HepG2 (cell line): ENCODE measurements around the gene HOXC10. TPM values are rescaled to one million over a fixed set of nuclear protein-coding genes. Genes with fewer than 3 reads are reported as not detected.

Experiments
- ARID2 ChIP-seq: sonication (generic); formaldehyde crosslinking; IDR thresholded peaks from 2 replicates; pipeline ENCODE4 v1.8.1; 2022; ENCODE audit warnings: mild to moderate bottlenecking, missing genetic modification reagents, borderline replicate concordance
- ATRX ChIP-seq: sonication (generic); formaldehyde crosslinking; IDR thresholded peaks from 2 replicates; pipeline ENCODE4 v1.4.0; 2020; ENCODE audit warnings: missing genetic modification reagents, borderline replicate concordance
- CBX1 ChIP-seq: IDR thresholded peaks from one replicate; pipeline ENCODE4 v1.6.1; 2016; ENCODE audit warnings: antibody characterized with exemption, low read depth
- CTCF ChIP-seq: sonication (generic); formaldehyde crosslinking; IDR thresholded peaks from 2 replicates; pipeline ENCODE4 v1.5.0; 2020; ENCODE audit warnings: mild to moderate bottlenecking, missing genetic modification reagents, moderate library complexity
- GFI1 ChIP-seq: sonication (generic); formaldehyde crosslinking; IDR thresholded peaks from 2 replicates; pipeline ENCODE4 v1.5.0; 2020; ENCODE audit warnings: missing genetic modification reagents, mild to moderate bottlenecking, borderline replicate concordance
- HNRNPL ChIP-seq: fragments of 200-400 bp; formaldehyde crosslinking; IDR thresholded peaks from 2 replicates; pipeline ENCODE4 v1.6.1; 2017; ENCODE audit warnings: mild to moderate bottlenecking, low read depth, low read length
- MAZ ChIP-seq, 2 experiments: sonication (generic) in 1 of 2; formaldehyde crosslinking in 1 of 2; IDR thresholded peaks; 2 replicates each; pipeline versions ENCODE4 v1.5.0 to v1.6.1; 2012 to 2020; ENCODE audit warnings: low read depth in 2 of 2, mild to moderate bottlenecking in 2 of 2, borderline replicate concordance in 1 of 2, improper control_type of control experiment in 1 of 2, low read length in 1 of 2, missing genetic modification reagents in 1 of 2, moderate library complexity in 1 of 2
- MYNN ChIP-seq: sonication (generic); formaldehyde crosslinking; IDR thresholded peaks from 2 replicates; pipeline ENCODE4 v1.4.0; 2020; ENCODE audit warnings: mild to moderate bottlenecking, low read depth, missing genetic modification reagents
- NR3C1 ChIP-seq: sonication (generic); formaldehyde crosslinking; IDR thresholded peaks from 2 replicates; pipeline ENCODE4 v1.4.0; 2020; ENCODE audit warnings: missing genetic modification reagents
- RCOR2 ChIP-seq: IDR thresholded peaks from 2 replicates; pipeline ENCODE4 v1.6.1; 2016; ENCODE audit warnings: missing biosample characterization, missing genetic modification reagents
- SP4 ChIP-seq: sonication (generic); formaldehyde crosslinking; IDR thresholded peaks from 2 replicates; pipeline ENCODE4 v1.8.1; 2023; ENCODE audit warnings: mild to moderate bottlenecking, missing genetic modification reagents
- TBX2 ChIP-seq: sonication (generic); formaldehyde crosslinking; IDR thresholded peaks from 2 replicates; pipeline ENCODE4 v1.5.0; 2020; ENCODE audit warnings: missing genetic modification reagents, mild to moderate bottlenecking, borderline replicate concordance
- ZIK1 ChIP-seq: sonication (generic); formaldehyde crosslinking; IDR thresholded peaks from 2 replicates; pipeline ENCODE4 v1.5.0; 2020; ENCODE audit warnings: mild to moderate bottlenecking, low read depth, missing genetic modification reagents, borderline replicate concordance
- ZNF264 ChIP-seq: sonication (generic); formaldehyde crosslinking; IDR thresholded peaks from 2 replicates; pipeline ENCODE4 v1.4.0; 2020; ENCODE audit warnings: missing genetic modification reagents
- ZNF350 ChIP-seq: sonication (generic); formaldehyde crosslinking; IDR thresholded peaks from 2 replicates; pipeline ENCODE4 v1.4.0; 2020; ENCODE audit warnings: mild to moderate bottlenecking, low read depth, missing genetic modification reagents, borderline replicate concordance
- polyA plus RNA-seq, 8 experiments: library from polyadenylated mRNA; depleted of rRNA in 3 of 8; stranded (reverse) in 7 of 8; unstranded in 1 of 8; fragments of >200 nt; fragmentation: Illumina TruSeq in 4 of 8; extraction: Trizol in 4 of 8; gene quantifications; 2 replicates each; pipeline versions ENCODE4 v1.2.1 to v1.2.3, GENCODE V29; 2011 to 2016; ENCODE audit warnings: low read depth in 4 of 8, missing spikeins in 1 of 8, mixed read lengths in 1 of 8; ENCODE audit not compliant: insufficient read depth in 1 of 8
- total RNA-seq, 5 experiments: library from RNA; depleted of rRNA; stranded (reverse); fragments of >200 nt; fragmentation: Illumina TruSeq; extraction: Trizol; gene quantifications; 2 replicates each; pipeline ENCODE4 v1.2.3, GENCODE V29; 2016; ENCODE audit warnings: low read depth in 1 of 5
- TF ChIP-seq, protein P1 (sequence below): sonication (generic); formaldehyde crosslinking; IDR thresholded peaks from 2 replicates; pipeline ENCODE4 v1.5.0; 2020; ENCODE audit warnings: missing genetic modification reagents
- TF ChIP-seq, protein P2 (sequence below): sonication (generic); formaldehyde crosslinking; IDR thresholded peaks from 2 replicates; pipeline ENCODE4 v1.4.0; 2020; ENCODE audit warnings: missing genetic modification reagents
- TF ChIP-seq, protein P3 (sequence below): IDR thresholded peaks from 2 replicates; pipeline ENCODE4 v1.4.0; 2020; ENCODE audit warnings: mild to moderate bottlenecking, missing genetic modification reagents
- TF ChIP-seq, protein P4 (sequence below): sonication (generic); formaldehyde crosslinking; IDR thresholded peaks from 2 replicates; pipeline ENCODE4 v1.4.0; 2020; ENCODE audit warnings: mild to moderate bottlenecking, missing genetic modification reagents

Gene HOXC10
- total and polyA plus RNA-seq, 2 of the 13 experiments (the other 11 are each of a cell fraction or from before 2014, with no cell fraction given), result not detected

GRCh38 chr12:53994264-53995001 is 9.5 kb downstream of the HOXC10 start (continued):
- TF ChIP-seq, protein P1, sequence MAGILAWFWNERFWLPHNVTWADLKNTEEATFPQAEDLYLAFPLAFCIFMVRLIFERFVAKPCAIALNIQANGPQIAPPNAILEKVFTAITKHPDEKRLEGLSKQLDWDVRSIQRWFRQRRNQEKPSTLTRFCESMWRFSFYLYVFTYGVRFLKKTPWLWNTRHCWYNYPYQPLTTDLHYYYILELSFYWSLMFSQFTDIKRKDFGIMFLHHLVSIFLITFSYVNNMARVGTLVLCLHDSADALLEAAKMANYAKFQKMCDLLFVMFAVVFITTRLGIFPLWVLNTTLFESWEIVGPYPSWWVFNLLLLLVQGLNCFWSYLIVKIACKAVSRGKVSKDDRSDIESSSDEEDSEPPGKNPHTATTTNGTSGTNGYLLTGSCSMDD (CRISPR knock-in tag), result no peak
- TF ChIP-seq ZNF350 (CRISPR knock-in tag), result no peak; the same call in 1 of the 2 replicates
- TF ChIP-seq, protein P2, sequence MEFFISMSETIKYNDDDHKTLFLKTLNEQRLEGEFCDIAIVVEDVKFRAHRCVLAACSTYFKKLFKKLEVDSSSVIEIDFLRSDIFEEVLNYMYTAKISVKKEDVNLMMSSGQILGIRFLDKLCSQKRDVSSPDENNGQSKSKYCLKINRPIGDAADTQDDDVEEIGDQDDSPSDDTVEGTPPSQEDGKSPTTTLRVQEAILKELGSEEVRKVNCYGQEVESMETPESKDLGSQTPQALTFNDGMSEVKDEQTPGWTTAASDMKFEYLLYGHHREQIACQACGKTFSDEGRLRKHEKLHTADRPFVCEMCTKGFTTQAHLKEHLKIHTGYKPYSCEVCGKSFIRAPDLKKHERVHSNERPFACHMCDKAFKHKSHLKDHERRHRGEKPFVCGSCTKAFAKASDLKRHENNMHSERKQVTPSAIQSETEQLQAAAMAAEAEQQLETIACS (CRISPR knock-in tag), result no peak
- TF ChIP-seq ATRX (CRISPR knock-in tag), result no peak
- TF ChIP-seq, protein P3, sequence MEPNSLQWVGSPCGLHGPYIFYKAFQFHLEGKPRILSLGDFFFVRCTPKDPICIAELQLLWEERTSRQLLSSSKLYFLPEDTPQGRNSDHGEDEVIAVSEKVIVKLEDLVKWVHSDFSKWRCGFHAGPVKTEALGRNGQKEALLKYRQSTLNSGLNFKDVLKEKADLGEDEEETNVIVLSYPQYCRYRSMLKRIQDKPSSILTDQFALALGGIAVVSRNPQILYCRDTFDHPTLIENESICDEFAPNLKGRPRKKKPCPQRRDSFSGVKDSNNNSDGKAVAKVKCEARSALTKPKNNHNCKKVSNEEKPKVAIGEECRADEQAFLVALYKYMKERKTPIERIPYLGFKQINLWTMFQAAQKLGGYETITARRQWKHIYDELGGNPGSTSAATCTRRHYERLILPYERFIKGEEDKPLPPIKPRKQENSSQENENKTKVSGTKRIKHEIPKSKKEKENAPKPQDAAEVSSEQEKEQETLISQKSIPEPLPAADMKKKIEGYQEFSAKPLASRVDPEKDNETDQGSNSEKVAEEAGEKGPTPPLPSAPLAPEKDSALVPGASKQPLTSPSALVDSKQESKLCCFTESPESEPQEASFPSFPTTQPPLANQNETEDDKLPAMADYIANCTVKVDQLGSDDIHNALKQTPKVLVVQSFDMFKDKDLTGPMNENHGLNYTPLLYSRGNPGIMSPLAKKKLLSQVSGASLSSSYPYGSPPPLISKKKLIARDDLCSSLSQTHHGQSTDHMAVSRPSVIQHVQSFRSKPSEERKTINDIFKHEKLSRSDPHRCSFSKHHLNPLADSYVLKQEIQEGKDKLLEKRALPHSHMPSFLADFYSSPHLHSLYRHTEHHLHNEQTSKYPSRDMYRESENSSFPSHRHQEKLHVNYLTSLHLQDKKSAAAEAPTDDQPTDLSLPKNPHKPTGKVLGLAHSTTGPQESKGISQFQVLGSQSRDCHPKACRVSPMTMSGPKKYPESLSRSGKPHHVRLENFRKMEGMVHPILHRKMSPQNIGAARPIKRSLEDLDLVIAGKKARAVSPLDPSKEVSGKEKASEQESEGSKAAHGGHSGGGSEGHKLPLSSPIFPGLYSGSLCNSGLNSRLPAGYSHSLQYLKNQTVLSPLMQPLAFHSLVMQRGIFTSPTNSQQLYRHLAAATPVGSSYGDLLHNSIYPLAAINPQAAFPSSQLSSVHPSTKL (CRISPR knock-in tag), result peak; percentile 55; the same call in 1 of the 2 replicates
- TF ChIP-seq ARID2 (CRISPR knock-in tag), result no peak
- no peak for TF ChIP-seq MYNN
- TF ChIP-seq GFI1 (CRISPR knock-in tag), result no peak
- TF ChIP-seq CBX1, result no peak
- TF ChIP-seq TBX2 (CRISPR knock-in tag), result peak; percentile 66; the same call in 1 of the 2 replicates
- TF ChIP-seq NR3C1 (CRISPR knock-in tag), result no peak
- TF ChIP-seq RCOR2 (CRISPR knock-in tag), result no peak
- no peak for TF ChIP-seq HNRNPL
- TF ChIP-seq SP4, result no peak
- peak; percentile 21; the same call in 1 of the 2 replicates for TF ChIP-seq CTCF (CRISPR knock-in tag)
- no peak for TF ChIP-seq MAZ (IDR thresholded peaks at IDR 0.05; ENCODE audit: borderline replicate concordance, low read depth, low read length)
- TF ChIP-seq MAZ (CRISPR knock-in tag; IDR thresholded peaks at IDR 0.05; ENCODE audit: low read depth), result no peak
- TF ChIP-seq ZNF264, result no peak
- TF ChIP-seq, protein P4, sequence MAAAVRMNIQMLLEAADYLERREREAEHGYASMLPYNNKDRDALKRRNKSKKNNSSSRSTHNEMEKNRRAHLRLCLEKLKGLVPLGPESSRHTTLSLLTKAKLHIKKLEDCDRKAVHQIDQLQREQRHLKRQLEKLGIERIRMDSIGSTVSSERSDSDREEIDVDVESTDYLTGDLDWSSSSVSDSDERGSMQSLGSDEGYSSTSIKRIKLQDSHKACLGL, result peak; percentile 66; the same call in 1 of the 2 replicates
- TF ChIP-seq ZIK1, result no peak
